MM.1S (cell line): Measurements from ENCODE around the gene RAB37.

Source experiments
- DNase-seq: peaks from one replicate; pipeline ENCODE4 v3.0.0-alpha.2; 2015
- H2AFZ ChIP-seq: fragments of 300-600 bp; sonication (generic); 2 replicates; pipeline ENCODE4 v1.6.0; 2016; ENCODE audit warnings: antibody characterized with exemption, low read length
- H3F3A ChIP-seq: fragments of 300-600 bp; sonication (generic); 2 replicates; pipeline ENCODE4 v1.6.1; 2016; ENCODE audit warnings: mild to moderate bottlenecking, antibody characterized with exemption, low read length, moderate library complexity, mixed read lengths; ENCODE audit not compliant: insufficient read depth
- H3K27ac ChIP-seq: fragments of 300-600 bp; sonication (generic); 2 replicates; pipeline ENCODE4 v1.5.1; 2016; ENCODE audit warnings: mild to moderate bottlenecking, low read length
- H3K27me3 ChIP-seq: fragments of 300-600 bp; sonication (generic); replicated peaks from 2 replicates; pipeline ENCODE4 v1.6.0; 2016; ENCODE audit warnings: low read length; ENCODE audit not compliant: insufficient read depth
- H3K36me3 ChIP-seq: fragments of 300-600 bp; sonication (generic); replicated peaks from 2 replicates; pipeline ENCODE4 v1.6.1; 2016; ENCODE audit warnings: mild to moderate bottlenecking, low read length, mixed read lengths; ENCODE audit not compliant: insufficient read depth
- H3K4me1 ChIP-seq: fragments of 300-600 bp; sonication (generic); 2 replicates; pipeline ENCODE4 v1.6.1; 2016; ENCODE audit warnings: low read length, mixed read lengths
- H3K4me2 ChIP-seq: fragments of 300-600 bp; sonication (generic); 2 replicates; pipeline ENCODE4 v1.6.0; 2016; ENCODE audit warnings: low read depth, low read length
- H3K4me3 ChIP-seq: fragments of 300-600 bp; sonication (generic); 2 replicates; pipeline ENCODE4 v1.5.1; 2016; ENCODE audit warnings: low read length, mixed read lengths
- H3K79me2 ChIP-seq: fragments of 300-600 bp; sonication (generic); 2 replicates; pipeline ENCODE4 v1.6.1; 2016; ENCODE audit warnings: mixed run types, low read length, mixed read lengths
- H3K9ac ChIP-seq: fragments of 300-600 bp; sonication (generic); 2 replicates; pipeline ENCODE4 v1.6.1; 2016; ENCODE audit warnings: low read length, mixed read lengths
- H3K9me2 ChIP-seq: fragments of 300-600 bp; sonication (generic); replicated peaks from 2 replicates; pipeline ENCODE4 v1.6.1; 2016; ENCODE audit warnings: mild to moderate bottlenecking, low read length, mixed read lengths; ENCODE audit not compliant: insufficient read depth
- H3K9me3 ChIP-seq: fragments of 300-600 bp; sonication (generic); replicated peaks from 2 replicates; pipeline ENCODE4 v1.6.1; 2016; ENCODE audit warnings: mild to moderate bottlenecking, low read length, mixed read lengths; ENCODE audit not compliant: insufficient read depth
- H4K20me1 ChIP-seq: fragments of 300-600 bp; sonication (generic); 2 replicates; pipeline ENCODE4 v1.6.1; 2016; ENCODE audit warnings: mild to moderate bottlenecking, low read length, moderate library complexity, mixed read lengths; ENCODE audit not compliant: insufficient read depth
- CTCF ChIP-seq: fragments of 300-600 bp; sonication (generic); IDR thresholded peaks from 2 replicates; pipeline ENCODE4 v1.5.1; 2016; ENCODE audit warnings: antibody characterized with exemption, low read length, mixed read lengths
- EZH2 ChIP-seq: fragments of 300-600 bp; sonication (generic); optimal IDR thresholded peaks from 2 replicates; pipeline ENCODE3; 2017; ENCODE audit warnings: low read depth, mild to moderate bottlenecking, antibody characterized with exemption, low read length, mixed read lengths
- EZH2phosphoT487 ChIP-seq: fragments of 300-600 bp; sonication (generic); IDR thresholded peaks from 2 replicates; pipeline ENCODE4 v1.6.1; 2018; ENCODE audit warnings: antibody characterized with exemption, low read length

RAB37 gene

DNA sequence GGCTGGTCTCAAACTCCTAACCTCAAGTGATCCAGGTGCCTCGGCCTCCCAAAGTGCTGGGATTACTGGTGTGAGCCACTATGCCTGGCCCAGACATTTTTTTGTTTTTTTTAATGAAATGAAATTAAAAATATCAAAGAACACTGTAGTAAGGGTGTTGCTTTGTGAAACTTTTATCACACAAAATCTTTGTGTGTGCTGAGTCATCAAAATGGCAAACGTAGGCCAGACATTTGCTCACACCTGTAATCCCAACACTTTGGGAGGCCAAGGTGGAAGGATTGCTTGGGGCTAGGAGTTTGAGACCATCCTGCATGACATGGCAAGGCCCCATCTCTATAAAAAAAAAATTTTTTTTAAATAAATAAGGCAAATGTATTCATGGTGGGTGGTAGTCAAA is 29.4 kb downstream of the RAB37 start:
- no peak for DNase-seq
- H2AFZ ChIP-seq: no peak overlapping the region
- H3K4me1 ChIP-seq: no peaks in the 10 kb centered on the region
- H3K36me3 ChIP-seq: 0 out of 2 replicates have a peak, but pooled peaks cover 7% of the 10 kb centered on the region
- H3F3A ChIP-seq: peaks cover 44% of the 10 kb centered on the region
- H3K4me2 ChIP-seq: no peak overlapping the region
- H3K4me3 ChIP-seq: no peak overlapping the region
- H3K9me3 ChIP-seq: no peaks in the 10 kb centered on the region
- no peak overlapping the region for H3K9ac ChIP-seq
- peaks cover 100% of the 10 kb centered on the region for H3K79me2 ChIP-seq
- peaks cover 27% of the 10 kb centered on the region for H4K20me1 ChIP-seq
- H3K27ac ChIP-seq: no peak overlapping the region
- no peaks in the 10 kb centered on the region for H3K27me3 ChIP-seq
- TF ChIP-seq EZH2phosphoT487 (no peak), CTCF (no peak), EZH2 (no peak)
- no peaks in the 10 kb centered on the region for H3K9me2 ChIP-seq

- no peak overlapping the region; the same call in 1 of the 2 replicates for H3K27ac ChIP-seq
- peaks cover 100% of the 10 kb centered on the region for H3K79me2 ChIP-seq
- H3F3A ChIP-seq: peaks cover 48% of the 10 kb centered on the region
- no peaks in the 10 kb centered on the region for H3K9me3 ChIP-seq
- no peak for TF ChIP-seq EZH2
- TF ChIP-seq EZH2phosphoT487: no peak
- no peak for TF ChIP-seq CTCF
- H3K9me2 ChIP-seq: no peaks in the 10 kb centered on the region
- no peaks in the 10 kb centered on the region for H3K4me1 ChIP-seq
- H2AFZ ChIP-seq: no peak overlapping the region
- no peak overlapping the region for H3K9ac ChIP-seq
- DNase-seq: no peak
- peaks cover 21% of the 10 kb centered on the region for H4K20me1 ChIP-seq
- H3K4me3 ChIP-seq: no peak overlapping the region
- 0 out of 2 replicates have a peak, but pooled peaks cover 7% of the 10 kb centered on the region for H3K36me3 ChIP-seq
- no peak overlapping the region for H3K4me2 ChIP-seq
- no peaks in the 10 kb centered on the region for H3K27me3 ChIP-seq
Observed at GRCh38 chr17:74767111-74767516, 30.1 kb downstream of the RAB37 start.

DNA sequence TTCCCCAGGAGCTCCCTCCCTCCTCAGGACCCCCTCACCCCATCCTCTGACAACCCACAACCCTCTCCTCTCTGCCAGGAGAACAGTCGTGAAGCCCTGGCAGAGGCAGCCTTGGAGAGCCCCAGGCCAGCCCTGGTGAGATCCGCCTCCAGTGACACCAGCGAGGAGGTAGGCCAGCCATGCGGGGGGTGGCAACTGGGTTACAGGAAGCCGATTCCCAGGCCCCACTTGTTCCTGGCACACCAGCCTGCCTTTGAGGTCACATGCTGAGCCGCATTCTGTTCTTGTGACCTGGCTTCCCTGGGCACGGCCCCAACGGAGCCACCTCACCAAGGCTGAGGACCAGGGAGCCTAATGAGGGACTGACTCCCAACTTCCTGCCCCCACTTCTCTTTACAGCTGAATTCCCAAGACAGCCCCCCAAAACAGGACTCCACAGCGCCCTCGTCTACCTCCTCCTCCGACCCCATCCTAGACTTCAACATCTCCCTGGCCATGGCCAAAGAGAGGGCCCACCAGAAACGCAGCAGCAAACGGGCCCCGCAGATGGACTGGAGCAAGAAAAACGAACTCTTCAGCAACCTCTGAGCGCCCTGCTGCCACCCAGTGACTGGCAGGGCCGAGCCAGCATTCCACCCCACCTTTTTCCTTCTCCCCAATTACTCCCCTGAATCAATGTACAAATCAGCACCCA is 31.2 kb downstream of the RAB37 start:
- Histone ChIP-seq H3K79me2 (peaks cover 100% of the 10 kb centered on the region), H4K20me1 (peaks cover 15% of the 10 kb centered on the region), H3K4me3 (no peak overlapping the region), H2AFZ (no peak overlapping the region), H3K36me3 (0 out of 2 replicates have a peak, but pooled peaks cover 7% of the 10 kb centered on the region), H3F3A (peaks cover 59% of the 10 kb centered on the region), H3K27ac (no peak overlapping the region), H3K4me1 (no peaks in the 10 kb centered on the region), H3K9me2 (no peaks in the 10 kb centered on the region), H3K9ac (no peak overlapping the region), H3K4me2 (no peak overlapping the region), H3K9me3 (no peaks in the 10 kb centered on the region), H3K27me3 (no peaks in the 10 kb centered on the region)
- no peak for TF ChIP-seq EZH2
- no peak for TF ChIP-seq CTCF
- no peak for TF ChIP-seq EZH2phosphoT487
- DNase-seq: no peak
